ENCODE data around the gene DLG2.

Gene DLG2

GRCh38 chr11:84215672-84216071 lies 1411.5 kb downstream of the DLG2 start:
- H3K4me3 ChIP-seq (ENCODE audit: low read depth in 1 of 2, low read length in 1 of 2) = no peak overlapping the region
- no peaks in the 10 kb centered on the region for H3K27me3 ChIP-seq
- H3K27ac ChIP-seq = no peak overlapping the region
- H3K36me3 ChIP-seq = no peaks in the 10 kb centered on the region
- H3K9me3 ChIP-seq = no peaks in the 10 kb centered on the region
- TF ChIP-seq CTCF (IDR thresholded peaks at IDR 0.05) = no peak
- H3K4me1 ChIP-seq (ENCODE audit: control insufficient read depth in 1 of 2, insufficient read depth in 1 of 2, low read depth in 1 of 2, low read length in 1 of 2) = no peaks in the 10 kb centered on the region

- Histone ChIP-seq H3K27me3 (no peaks in the 10 kb centered on the region), H3K27ac (no peak overlapping the region), H3K36me3 (no peaks in the 10 kb centered on the region), H3K4me1 (ENCODE audit: control insufficient read depth in 1 of 2, insufficient read depth in 1 of 2, low read depth in 1 of 2, low read length in 1 of 2) (no peaks in the 10 kb centered on the region), H3K4me3 (ENCODE audit: low read depth in 1 of 2, low read length in 1 of 2) (no peak overlapping the region), H3K9me3 (no peaks in the 10 kb centered on the region)
- TF ChIP-seq CTCF (IDR thresholded peaks at IDR 0.05) = no peak
These were observed 1412.6 kb downstream of the DLG2 start for GRCh38 chr11:84214557-84214956.

GRCh38 chr11:84212468-84213390 lies 1414.4 kb downstream of the DLG2 start:
- no peaks in the 10 kb centered on the region for H3K27me3 ChIP-seq
- H3K4me1 ChIP-seq (ENCODE audit: control insufficient read depth in 1 of 2, insufficient read depth in 1 of 2, low read depth in 1 of 2, low read length in 1 of 2) = no peaks in the 10 kb centered on the region
- no peaks in the 10 kb centered on the region for H3K36me3 ChIP-seq
- H3K27ac ChIP-seq = no peak overlapping the region
- TF ChIP-seq CTCF (IDR thresholded peaks at IDR 0.05) = no peak
- H3K4me3 ChIP-seq (ENCODE audit: low read depth in 1 of 2, low read length in 1 of 2) = no peak overlapping the region
- H3K9me3 ChIP-seq = no peaks in the 10 kb centered on the region

- H3K9me3 ChIP-seq = no peaks in the 10 kb centered on the region
- H3K27ac ChIP-seq = no peak overlapping the region
- H3K27me3 ChIP-seq = no peaks in the 10 kb centered on the region
- no peak overlapping the region for H3K4me3 ChIP-seq (ENCODE audit: low read depth in 1 of 2, low read length in 1 of 2)
- no peak for TF ChIP-seq CTCF (IDR thresholded peaks at IDR 0.05)
- H3K36me3 ChIP-seq = no peaks in the 10 kb centered on the region
- no peaks in the 10 kb centered on the region for H3K4me1 ChIP-seq (ENCODE audit: control insufficient read depth in 1 of 2, insufficient read depth in 1 of 2, low read depth in 1 of 2, low read length in 1 of 2)
These were observed 1415.2 kb downstream of the DLG2 start for GRCh38 chr11:84211896-84212295.

GRCh38 chr11:84194696-84195095 lies 1432.4 kb downstream of the DLG2 start:
- H3K4me3 ChIP-seq (ENCODE audit: low read depth in 1 of 2, low read length in 1 of 2) = no peak overlapping the region
- no peak for TF ChIP-seq CTCF (IDR thresholded peaks at IDR 0.05)
- no peaks in the 10 kb centered on the region for H3K36me3 ChIP-seq
- no peaks in the 10 kb centered on the region for H3K27me3 ChIP-seq
- no peaks in the 10 kb centered on the region for H3K4me1 ChIP-seq (ENCODE audit: control insufficient read depth in 1 of 2, insufficient read depth in 1 of 2, low read depth in 1 of 2, low read length in 1 of 2)
- no peaks in the 10 kb centered on the region for H3K9me3 ChIP-seq
- no peak overlapping the region for H3K27ac ChIP-seq

Data from neutrophil (primary cell).